Transverse colon (tissue), 4 donors: ENCODE results near the gene DLG2. TPM values are rescaled to one million over a fixed set of nuclear protein-coding genes. Genes with fewer than 3 reads are reported as not detected.

Experiments
- DNase-seq: peaks from one replicate; pipeline ENCODE4 v3.0.0-alpha.2; 2019
- H3K27ac ChIP-seq, 4 donors: fragments of 200-600 bp; sonication (generic); 2 replicates each; pipeline ENCODE4 v1.5.1; 2016 to 2018; ENCODE audit warnings: inconsistent platforms in 4 of 4
- H3K27me3 ChIP-seq: fragments of 200-600 bp; sonication (generic); 2 replicates; pipeline ENCODE4 v1.5.1; 2017; ENCODE audit warnings: inconsistent platforms
- H3K36me3 ChIP-seq, 4 donors: fragments of 200-600 bp; sonication (generic); 2 replicates each; pipeline ENCODE4 v1.5.1; 2017 to 2019; ENCODE audit warnings: inconsistent platforms in 4 of 4
- H3K4me1 ChIP-seq, 4 donors: fragments of 200-600 bp; sonication (generic); 2 replicates each; pipeline ENCODE4 v1.5.1; 2017 to 2020; ENCODE audit warnings: inconsistent platforms in 4 of 4
- H3K4me3 ChIP-seq, 4 donors: fragments of 200-600 bp; sonication (generic); 1 replicate in 1 of 4; 2 replicates in 3 of 4; pipeline versions ENCODE4 v1.5.1 to v1.6.1; 2017 to 2019; ENCODE audit warnings: inconsistent platforms in 4 of 4
- H3K9me3 ChIP-seq, 2 donors: fragments of 200-600 bp; sonication (generic); 2 replicates each; pipeline ENCODE4 v1.5.1; 2017 to 2019; ENCODE audit warnings: inconsistent platforms in 2 of 2
- EP300 ChIP-seq: sonication (generic); formaldehyde crosslinking; IDR thresholded peaks from one replicate; pipeline ENCODE4 v1.6.1; 2017; ENCODE audit warnings: antibody characterized with exemption, low read depth
- POLR2A ChIP-seq: fragments of 450-650 bp; IDR thresholded peaks from one replicate; pipeline ENCODE4 v1.6.1; 2016; ENCODE audit warnings: antibody characterized with exemption, mild to moderate bottlenecking, moderate library complexity
- POLR2AphosphoS5 ChIP-seq, 3 donors: sonication (generic); formaldehyde crosslinking; IDR thresholded peaks; one replicate each; pipeline ENCODE4 v1.6.1; 2016; ENCODE audit warnings: antibody characterized with exemption in 3 of 3
- WGBS, 2 donors: methylation state at CpG; one replicate each; pipeline ENCODE4 v1.1.5; 2018; ENCODE audit warnings: low coverage in 1 of 2; 5-methylcytosine and 5-hydroxymethylcytosine counted together
- in situ Hi-C, 4 donors: fragments of 200-750 bp; cut with MboI; loops; one replicate each; pipeline versions ENCODE4 v1.15.0 to v1.15.1; 2017; ENCODE audit warnings: low sequenced_read_pairs in 3 of 4, low pct_ligation_motif_present in 1 of 4, low pct_unique_long_range_greater_than_20kb in 1 of 4
- intact Hi-C: fragments of 100-400 bp; cut with DNase I; formaldehyde crosslinking; loops from one replicate; pipeline ENCODE4 v1.15.1; 2023; ENCODE audit warnings: low total_unique reads
- small RNA-seq, 4 donors: library from RNA; depleted of rRNA; stranded (forward); fragments of <200 nt; gene quantifications; one replicate each; pipeline ENCODE3, GENCODE V24; 2016
- total RNA-seq, 4 donors: library from RNA; depleted of rRNA; stranded (reverse); fragments of >200 nt; gene quantifications; one replicate each; pipeline ENCODE4 v1.1.0, GENCODE V29; 2016
- TF ChIP-seq, protein P1 (sequence below), 5 experiments: fragments of 200-600 bp in 3 of 5; fragments of 450-650 bp in 2 of 5; sonication (generic) in 3 of 5; IDR thresholded peaks; 1 replicate in 2 of 5; 2 replicates in 3 of 5; pipeline ENCODE4 v1.5.1; 2016 to 2017; ENCODE audit warnings: antibody characterized with exemption in 5 of 5, inconsistent platforms in 3 of 5, mild to moderate bottlenecking in 2 of 5, moderate library complexity in 1 of 5

The DLG2 gene
- total RNA-seq, 4 donors from 2014 or later = 1.9 to 28.3 (median 3.7) TPM

DNA sequence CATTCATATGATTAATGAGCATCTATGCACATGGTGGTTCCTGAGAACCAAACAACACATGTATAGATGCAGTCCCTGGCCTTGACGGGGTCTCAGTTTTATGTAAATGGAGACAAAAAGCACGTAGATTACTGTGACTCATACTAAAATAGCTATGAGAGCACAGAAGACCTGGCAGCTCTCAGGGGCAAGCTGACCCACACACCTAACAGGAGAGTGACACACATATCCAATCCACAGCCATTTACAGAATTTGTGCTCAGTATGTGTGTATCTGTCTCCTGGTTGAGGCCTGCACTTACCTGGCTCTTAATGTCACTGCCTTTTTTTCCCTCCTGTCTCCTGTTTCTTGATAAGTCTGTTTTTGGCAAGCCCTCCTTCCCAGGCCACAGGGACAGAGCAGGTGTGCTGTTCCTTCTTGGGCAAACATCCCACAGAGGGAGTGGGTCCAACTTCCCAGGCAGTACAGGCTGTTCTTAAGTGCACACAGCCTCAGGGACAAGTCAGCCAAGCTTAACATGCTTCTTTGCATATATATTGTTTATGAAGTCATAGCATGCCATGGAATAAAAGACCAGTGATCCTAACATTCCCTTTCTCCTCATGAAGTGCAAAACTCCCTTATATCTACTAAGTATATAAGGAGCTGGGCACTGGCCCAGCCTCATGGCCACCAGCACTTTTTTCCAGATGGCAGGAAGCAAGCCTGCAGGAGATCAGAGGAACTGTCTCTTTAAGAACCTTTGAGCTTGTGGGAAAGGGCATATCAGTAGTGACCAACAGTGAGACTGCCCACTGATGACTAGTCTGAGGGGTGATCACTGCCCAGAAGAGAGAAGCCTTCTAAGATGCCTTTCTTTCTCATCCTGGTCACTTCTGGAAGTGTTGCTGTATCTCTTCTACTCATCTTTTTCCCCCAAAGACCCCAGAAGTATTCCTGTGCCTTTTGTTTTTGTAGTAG is 2216.3 kb downstream of the DLG2 start:
- Histone ChIP-seq H3K9me3 (no peaks in the 10 kb centered on the region), H3K36me3 (no peaks in the 10 kb centered on the region), H3K4me1 (no peaks in the 10 kb centered on the region), H3K27ac (no peak overlapping the region), H3K4me3 (no peak overlapping the region), H3K27me3 (no peaks in the 10 kb centered on the region)
- in situ Hi-C loops = no loop called here
- intact Hi-C loops = no loop called here
- no peak for TF ChIP-seq POLR2AphosphoS5 (IDR thresholded peaks at IDR 0.05)
- no peak for TF ChIP-seq EP300
- TF ChIP-seq, protein P1, sequence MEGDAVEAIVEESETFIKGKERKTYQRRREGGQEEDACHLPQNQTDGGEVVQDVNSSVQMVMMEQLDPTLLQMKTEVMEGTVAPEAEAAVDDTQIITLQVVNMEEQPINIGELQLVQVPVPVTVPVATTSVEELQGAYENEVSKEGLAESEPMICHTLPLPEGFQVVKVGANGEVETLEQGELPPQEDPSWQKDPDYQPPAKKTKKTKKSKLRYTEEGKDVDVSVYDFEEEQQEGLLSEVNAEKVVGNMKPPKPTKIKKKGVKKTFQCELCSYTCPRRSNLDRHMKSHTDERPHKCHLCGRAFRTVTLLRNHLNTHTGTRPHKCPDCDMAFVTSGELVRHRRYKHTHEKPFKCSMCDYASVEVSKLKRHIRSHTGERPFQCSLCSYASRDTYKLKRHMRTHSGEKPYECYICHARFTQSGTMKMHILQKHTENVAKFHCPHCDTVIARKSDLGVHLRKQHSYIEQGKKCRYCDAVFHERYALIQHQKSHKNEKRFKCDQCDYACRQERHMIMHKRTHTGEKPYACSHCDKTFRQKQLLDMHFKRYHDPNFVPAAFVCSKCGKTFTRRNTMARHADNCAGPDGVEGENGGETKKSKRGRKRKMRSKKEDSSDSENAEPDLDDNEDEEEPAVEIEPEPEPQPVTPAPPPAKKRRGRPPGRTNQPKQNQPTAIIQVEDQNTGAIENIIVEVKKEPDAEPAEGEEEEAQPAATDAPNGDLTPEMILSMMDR (IDR thresholded peaks at IDR 0.05) = no peak
- TF ChIP-seq POLR2A = no peak
- 57 to 61% methylated on average over 1 to 2 of the region's 2 CpGs for WGBS, 2 donors
- DNase-seq = no peak

GRCh38 chr11:83409891-83410290 is 2217.3 kb downstream of the DLG2 start:
- in situ Hi-C loops = no loop called here
- no peak overlapping the region for H3K27ac ChIP-seq

GRCh38 chr11:83409476-83409875 is 2217.7 kb downstream of the DLG2 start:
- 57% methylated on average over 1 of the region's 1 CpG; no CpG with 5 or more reads in 1 of the 2 donors for WGBS, 2 donors
- no peak overlapping the region for H3K4me3 ChIP-seq
- no peaks in the 10 kb centered on the region for H3K9me3 ChIP-seq
- H3K27ac ChIP-seq = no peak overlapping the region
- TF ChIP-seq EP300 (no peak), POLR2AphosphoS5 (IDR thresholded peaks at IDR 0.05) (no peak)
- TF ChIP-seq, protein P1 (IDR thresholded peaks at IDR 0.05) = no peak
- H3K27me3 ChIP-seq = no peaks in the 10 kb centered on the region
- intact Hi-C loops (no loop called here), in situ Hi-C loops (no loop called here)
- no peaks in the 10 kb centered on the region for H3K4me1 ChIP-seq
- no peak for DNase-seq
- H3K36me3 ChIP-seq = no peaks in the 10 kb centered on the region

More at GRCh38 chr11:83409891-83410290, 2217.3 kb downstream of the DLG2 start:
- intact Hi-C loops = no loop called here
- WGBS, 2 donors = 58% methylated on average over 2 of the region's 2 CpGs; no CpG with 5 or more reads in 1 of the 2 donors
- no peaks in the 10 kb centered on the region for H3K27me3 ChIP-seq
- H3K36me3 ChIP-seq = no peaks in the 10 kb centered on the region
- no peaks in the 10 kb centered on the region for H3K4me1 ChIP-seq
- no peak for DNase-seq
- TF ChIP-seq POLR2AphosphoS5 (IDR thresholded peaks at IDR 0.05) (no peak), POLR2A (no peak), EP300 (no peak)
- TF ChIP-seq, protein P1 (IDR thresholded peaks at IDR 0.05) = no peak
- H3K4me3 ChIP-seq = no peak overlapping the region
- no peaks in the 10 kb centered on the region for H3K9me3 ChIP-seq

- Histone ChIP-seq H3K27ac (no peak overlapping the region), H3K4me1 (no peaks in the 10 kb centered on the region), H3K4me3 (no peak overlapping the region), H3K36me3 (no peaks in the 10 kb centered on the region), H3K27me3 (no peaks in the 10 kb centered on the region), H3K9me3 (no peaks in the 10 kb centered on the region)
- WGBS, 2 donors = 67 to 88% methylated on average over 1 of the region's 1 CpG
- DNase-seq = no peak
- intact Hi-C loops (no loop called here), in situ Hi-C loops (no loop called here)
- TF ChIP-seq POLR2AphosphoS5 (IDR thresholded peaks at IDR 0.05) (no peak), EP300 (no peak), POLR2A (no peak)
- TF ChIP-seq, protein P1 (IDR thresholded peaks at IDR 0.05) = no peak
Observed at GRCh38 chr11:83408946-83409345, 2218.2 kb downstream of the DLG2 start.

Small RNAs within 50 kb of the gene (small RNA-seq; reads per million reads assigned to genes)
- gene RF02112 = 0 reads per million in 4 donors
- gene RF02113 = 0 reads per million in 4 donors
- 0 reads per million in 4 donors for gene RNU6-1292P

Other genes with a start within 250 kb of the DLG2 start
- 10 to 100 TPM; 29.9 to 48.3 (median 42.6) TPM for gene TMEM126B, start 1.2 kb upstream of the DLG2 start, total RNA-seq
- gene TMEM126A, start 20.6 kb upstream of the DLG2 start, total RNA-seq = 10 to 100 TPM in 2 of 4 donors, 1 to 10 TPM in 1, not detected in 1; 4.0 to 17.5 (median 11.3) TPM
- 100 to 1,000 TPM in 1 of 4 donors, 10 to 100 TPM in 3; 55.3 to 147 (median 85.5) TPM for gene CREBZF, start 37.8 kb upstream of the DLG2 start, total RNA-seq
- 1 to 10 TPM in 3 of 4 donors, under 1 TPM in 1; 1.00 to 9.6 (median 7.2) TPM for gene CCDC89, start 58.9 kb upstream of the DLG2 start, total RNA-seq
- 1,000 to 10,000 TPM in 1 of 4 donors, 100 to 1,000 TPM in 3; 140 to 1,280 (median 344) TPM for gene SYTL2, start 183.8 kb upstream of the DLG2 start, total RNA-seq
- not detected for gene CCDC83, start 228.0 kb upstream of the DLG2 start, total RNA-seq